PFSK-1 (cell line): ENCODE results near the gene ADAMTS16.

ENCODE experiments used
- FOXP2 ChIP-seq: optimal IDR thresholded peaks from 2 replicates; pipeline ENCODE3; 2011; ENCODE audit warnings: borderline replicate concordance, control low read depth, inconsistent platforms; ENCODE audit not compliant: insufficient read depth; ENCODE audit errors: extremely low read length, extremely low read depth
- POLR2AphosphoS5 ChIP-seq: IDR thresholded peaks from 2 replicates; pipeline ENCODE4 v1.6.1; 2012; ENCODE audit warnings: low read depth, mild to moderate bottlenecking, control low read depth, low read length, moderate library complexity
- REST ChIP-seq, 2 experiments: IDR thresholded peaks; 2 replicates each; pipeline versions ENCODE4 v1.6.1 to v1.8.0; 2011 to 2012; ENCODE audit warnings: low read depth in 2 of 2, low read length in 2 of 2, control low read depth in 1 of 2, inconsistent platforms in 1 of 2, mild to moderate bottlenecking in 1 of 2, moderate library complexity in 1 of 2; ENCODE audit not compliant: insufficient read depth in 1 of 2
- SIN3A ChIP-seq: IDR thresholded peaks from 2 replicates; pipeline ENCODE4 v1.6.1; 2012; ENCODE audit warnings: mild to moderate bottlenecking, low read length, moderate library complexity, borderline replicate concordance; ENCODE audit not compliant: insufficient read depth
- TAF1 ChIP-seq: IDR thresholded peaks from 2 replicates; pipeline ENCODE4 v1.6.1; 2012; ENCODE audit warnings: low read length, control low read depth, borderline replicate concordance; ENCODE audit not compliant: insufficient read depth

The ADAMTS16 gene

GRCh38 chr5:5321137-5321536 lies 181.0 kb downstream of the ADAMTS16 start:
- TF ChIP-seq SIN3A (no peak), POLR2AphosphoS5 (no peak), TAF1 (no peak), REST (IDR thresholded peaks at IDR 0.05; ENCODE audit: insufficient read depth in 1 of 2, low read depth in 2 of 2, low read length in 2 of 2) (no peak), FOXP2 (no peak)

GRCh38 chr5:5323551-5323950 lies 183.4 kb downstream of the ADAMTS16 start:
- TF ChIP-seq POLR2AphosphoS5 = no peak
- no peak for TF ChIP-seq FOXP2
- TF ChIP-seq REST (IDR thresholded peaks at IDR 0.05; ENCODE audit: insufficient read depth in 1 of 2, low read depth in 2 of 2, low read length in 2 of 2) = no peak
- no peak for TF ChIP-seq TAF1
- no peak for TF ChIP-seq SIN3A

GRCh38 chr5:5326115-5326758 lies 186.1 kb downstream of the ADAMTS16 start:
- no peak for TF ChIP-seq POLR2AphosphoS5
- TF ChIP-seq SIN3A = no peak
- no peak for TF ChIP-seq TAF1
- no peak for TF ChIP-seq FOXP2
- TF ChIP-seq REST (IDR thresholded peaks at IDR 0.05; ENCODE audit: insufficient read depth in 1 of 2, low read depth in 2 of 2, low read length in 2 of 2) = no peak

GRCh38 chr5:5327126-5327525 lies 187.0 kb downstream of the ADAMTS16 start:
- TF ChIP-seq FOXP2 (no peak), TAF1 (no peak), SIN3A (no peak), REST (IDR thresholded peaks at IDR 0.05; ENCODE audit: insufficient read depth in 1 of 2, low read depth in 2 of 2, low read length in 2 of 2) (no peak), POLR2AphosphoS5 (no peak)
